Measurements from ENCODE around the gene RAE1. TPM values are rescaled to one million over a fixed set of nuclear protein-coding genes. Genes with fewer than 3 reads are reported as not detected.

RAE1 gene
- total and polyA plus RNA-seq, 2 of the 8 experiments (the other 6 are each of a cell fraction or from before 2014, with no cell fraction given): 35.9 to 44.9 TPM

DNA sequence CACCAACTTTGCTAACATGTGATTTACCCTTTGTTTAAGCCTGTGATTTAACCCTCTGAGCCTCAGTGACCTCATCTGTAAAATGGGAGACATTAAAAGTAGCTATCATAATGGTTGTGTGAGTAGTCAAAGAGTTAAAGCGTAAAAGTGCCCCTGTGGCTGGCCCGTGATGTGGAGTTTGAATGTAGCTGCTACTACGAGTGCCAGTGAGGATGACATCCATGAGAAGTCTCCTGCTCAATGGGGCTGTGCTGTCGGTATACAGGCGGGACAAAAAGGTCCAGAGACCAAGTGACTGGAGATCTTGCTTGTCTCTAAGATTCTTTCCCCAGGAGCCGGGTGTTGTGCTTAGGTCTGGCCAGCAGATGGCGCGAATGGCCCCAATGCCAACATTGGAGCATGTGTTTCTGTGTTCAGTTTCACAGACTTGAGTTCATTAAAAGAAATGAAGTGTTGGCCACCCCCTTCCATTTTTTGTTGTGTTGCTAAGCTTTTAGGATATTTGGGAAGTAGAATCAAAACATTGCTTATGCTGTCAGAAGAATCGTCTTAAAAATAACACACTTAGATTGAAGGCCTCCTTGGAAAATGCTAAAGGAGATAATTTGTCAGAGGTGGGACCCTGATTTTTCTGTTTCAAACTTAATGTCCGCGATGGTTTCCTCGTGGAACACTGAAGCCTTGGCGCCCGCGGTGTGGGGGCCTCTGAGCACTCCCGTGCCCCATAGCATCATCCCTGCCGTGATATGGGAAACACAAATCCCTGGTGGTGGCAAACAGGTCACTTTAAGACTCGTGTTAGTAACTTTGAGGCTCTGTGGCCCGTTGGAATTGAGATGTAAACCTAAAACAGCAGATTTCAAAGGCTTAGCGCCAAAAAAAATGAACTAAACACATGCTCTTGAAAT, 30.8 kb downstream of the RAE1 start:
- Histone ChIP-seq H4K8ac (ENCODE audit: extremely low read depth, insufficient read depth, low read length) (no peak overlapping the region), H2BK12ac (ENCODE audit: low read depth, low read length) (no peak overlapping the region), H3K23ac (ENCODE audit: insufficient read length) (no peak overlapping the region), H3K14ac (ENCODE audit: insufficient read length) (no peak overlapping the region), H3K23me2 (ENCODE audit: low read depth, low read length) (no peaks in the 10 kb centered on the region), H3K79me1 (ENCODE audit: low read depth, low read length) (peaks cover 3% of the 10 kb centered on the region; the same call in 1 of the 2 replicates), H2BK5ac (ENCODE audit: low read depth, low read length) (no peak overlapping the region), H3K9me3 (ENCODE audit: insufficient read depth in 2 of 2, low read depth in 1 of 2, low read length in 1 of 2) (no peaks in the 10 kb centered on the region), H3K4me1 (replicated peaks in 1 of 4; ENCODE audit: control insufficient read depth in 3 of 4, insufficient read depth in 4 of 4, low read length in 3 of 4) (no peaks in the 10 kb centered on the region), H2AFZ (ENCODE audit: low read length) (no peak overlapping the region), H3K36me3 (ENCODE audit: control insufficient read depth in 2 of 4, insufficient read depth in 4 of 4, low read length in 3 of 4) (peaks cover 0 to 10% (median 7%) of the 10 kb centered on the region in 4 experiments; a peak in 6 of 8 replicates), H3K27me3 (replicated peaks in 1 of 4; ENCODE audit: control insufficient read depth in 3 of 4, extremely low read depth in 1 of 4, insufficient read depth in 3 of 4, low read length in 3 of 4) (no peaks in the 10 kb centered on the region), H2AK5ac (ENCODE audit: low read depth, low read length) (no peak overlapping the region), H3K27ac (ENCODE audit: low read depth, low read length) (no peak overlapping the region), H2BK15ac (ENCODE audit: low read length) (no peak overlapping the region), H4K5ac (ENCODE audit: insufficient read length, low read depth, low read length) (no peak overlapping the region), H3K56ac (replicated peaks; ENCODE audit: insufficient read length, low read depth, low read length) (no peak overlapping the region), H3K4me3 (ENCODE audit: extremely low read depth in 1 of 4, insufficient read depth in 2 of 4, low read depth in 3 of 4, low read length in 4 of 4) (no peak overlapping the region), H2BK20ac (ENCODE audit: low read length) (no peak overlapping the region), H3K79me2 (ENCODE audit: control insufficient read depth in 1 of 2, insufficient read depth in 2 of 2, low read length in 2 of 2) (no peaks in the 10 kb centered on the region), H4K91ac (replicated peaks; ENCODE audit: insufficient read length, low read length) (no peak overlapping the region), H4K20me1 (replicated peaks in 1 of 2; ENCODE audit: control insufficient read depth in 1 of 2, insufficient read depth in 2 of 2, low read length in 2 of 2) (peaks cover 0 to 3% of the 10 kb centered on the region in 2 experiments), H3K18ac (ENCODE audit: extremely low read depth, low read length) (no peak overlapping the region), H3K4ac (replicated peaks; ENCODE audit: insufficient read length, low read depth, low read length) (no peak overlapping the region), H3K9ac (replicated peaks in 1 of 4; ENCODE audit: extremely low read depth in 1 of 4, low read depth in 3 of 4, low read length in 3 of 4) (no peak overlapping the region), H3K4me2 (ENCODE audit: insufficient read depth in 1 of 2, low read depth in 2 of 2, low read length in 2 of 2) (no peak overlapping the region), H2BK120ac (replicated peaks; ENCODE audit: low read depth, low read length) (no peak overlapping the region)
- ChIA-PET POLR2A (ENCODE audit: partially characterized antibody) (interaction anchor here (0.8 kb wide), 1 partner anchor 114 kb away, joined by 3 read pairs; no protein-coding TSS in a partner anchor), CTCF (ENCODE audit: partially characterized antibody) (interaction anchor here (0.7 to 3.3 kb wide), 26 partner anchors 8 to 937 kb away, joined by 3 to 13 read pairs (median 3); partner anchors contain the start of gene RAE1)
- FAIRE-seq: peak; percentile 13
- WGBS, 2 experiments (ENCODE audit: extremely low coverage in 1 of 2, insufficient coverage in 1 of 2, insufficient read length in 1 of 2, insufficient replicate concordance in 2 of 2, low coverage in 1 of 2, low lambda C conversion rate in 2 of 2, missing lambda C conversion rate in 1 of 2): 68% methylated on average over 20 of the region's 20 CpGs; no CpG with 5 or more reads in 1 of the 2 experiments
- peak in 1 of 2 experiments; percentile 92 for DNase-seq (ENCODE audit: low read depth in 1 of 2, low spot score in 2 of 2)
- TF ChIP-seq KDM1A (IDR thresholded peaks at IDR 0.05; ENCODE audit: borderline replicate concordance, low read length) (peak; percentile 82), RAD21 (IDR thresholded peaks at IDR 0.05 in 1 of 2, conservative IDR thresholded peaks at IDR 0.05 in 1 of 2; ENCODE audit: low read depth in 2 of 2, low read length in 2 of 2) (peak; percentile 74 to 77), HDAC2 (IDR thresholded peaks at IDR 0.05; ENCODE audit: borderline replicate concordance in 1 of 2, low read depth in 2 of 2, low read length in 2 of 2) (no peak), JUND (IDR thresholded peaks at IDR 0.05; ENCODE audit: low read length) (no peak)
- TF ChIP-seq, protein P1, sequence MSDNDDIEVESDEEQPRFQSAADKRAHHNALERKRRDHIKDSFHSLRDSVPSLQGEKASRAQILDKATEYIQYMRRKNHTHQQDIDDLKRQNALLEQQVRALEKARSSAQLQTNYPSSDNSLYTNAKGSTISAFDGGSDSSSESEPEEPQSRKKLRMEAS (IDR thresholded peaks at IDR 0.05): peak; percentile 73
- TF ChIP-seq, protein P2, sequence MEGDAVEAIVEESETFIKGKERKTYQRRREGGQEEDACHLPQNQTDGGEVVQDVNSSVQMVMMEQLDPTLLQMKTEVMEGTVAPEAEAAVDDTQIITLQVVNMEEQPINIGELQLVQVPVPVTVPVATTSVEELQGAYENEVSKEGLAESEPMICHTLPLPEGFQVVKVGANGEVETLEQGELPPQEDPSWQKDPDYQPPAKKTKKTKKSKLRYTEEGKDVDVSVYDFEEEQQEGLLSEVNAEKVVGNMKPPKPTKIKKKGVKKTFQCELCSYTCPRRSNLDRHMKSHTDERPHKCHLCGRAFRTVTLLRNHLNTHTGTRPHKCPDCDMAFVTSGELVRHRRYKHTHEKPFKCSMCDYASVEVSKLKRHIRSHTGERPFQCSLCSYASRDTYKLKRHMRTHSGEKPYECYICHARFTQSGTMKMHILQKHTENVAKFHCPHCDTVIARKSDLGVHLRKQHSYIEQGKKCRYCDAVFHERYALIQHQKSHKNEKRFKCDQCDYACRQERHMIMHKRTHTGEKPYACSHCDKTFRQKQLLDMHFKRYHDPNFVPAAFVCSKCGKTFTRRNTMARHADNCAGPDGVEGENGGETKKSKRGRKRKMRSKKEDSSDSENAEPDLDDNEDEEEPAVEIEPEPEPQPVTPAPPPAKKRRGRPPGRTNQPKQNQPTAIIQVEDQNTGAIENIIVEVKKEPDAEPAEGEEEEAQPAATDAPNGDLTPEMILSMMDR (IDR thresholded peaks at IDR 0.05; ENCODE audit: control extremely low read depth in 1 of 3, insufficient read depth in 1 of 3, low read depth in 1 of 3, low read length in 3 of 3): peak; percentile 79 to 87 (median 86)

All from H1 (cell line).